SH-SY5Y (cell line): Measurements from ENCODE around the gene PLPPR4.

Source experiments
- GATA2 ChIP-seq: IDR thresholded peaks from 2 replicates; pipeline ENCODE4 v1.6.1; 2011; ENCODE audit warnings: mild to moderate bottlenecking, low read depth, low read length
- GATA3 ChIP-seq: IDR thresholded peaks from 2 replicates; pipeline ENCODE4 v1.6.1; 2011; ENCODE audit warnings: low read depth, mild to moderate bottlenecking, low read length, moderate library complexity

- TF ChIP-seq GATA2 (no peak), GATA3 (no peak)
Measured at GRCh38 chr1:99292886-99293285, 28.6 kb downstream of the PLPPR4 start.
